ENCODE data around the gene LRRC2.

Gene LRRC2, protein sequence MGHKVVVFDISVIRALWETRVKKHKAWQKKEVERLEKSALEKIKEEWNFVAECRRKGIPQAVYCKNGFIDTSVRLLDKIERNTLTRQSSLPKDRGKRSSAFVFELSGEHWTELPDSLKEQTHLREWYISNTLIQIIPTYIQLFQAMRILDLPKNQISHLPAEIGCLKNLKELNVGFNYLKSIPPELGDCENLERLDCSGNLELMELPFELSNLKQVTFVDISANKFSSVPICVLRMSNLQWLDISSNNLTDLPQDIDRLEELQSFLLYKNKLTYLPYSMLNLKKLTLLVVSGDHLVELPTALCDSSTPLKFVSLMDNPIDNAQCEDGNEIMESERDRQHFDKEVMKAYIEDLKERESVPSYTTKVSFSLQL

DNA sequence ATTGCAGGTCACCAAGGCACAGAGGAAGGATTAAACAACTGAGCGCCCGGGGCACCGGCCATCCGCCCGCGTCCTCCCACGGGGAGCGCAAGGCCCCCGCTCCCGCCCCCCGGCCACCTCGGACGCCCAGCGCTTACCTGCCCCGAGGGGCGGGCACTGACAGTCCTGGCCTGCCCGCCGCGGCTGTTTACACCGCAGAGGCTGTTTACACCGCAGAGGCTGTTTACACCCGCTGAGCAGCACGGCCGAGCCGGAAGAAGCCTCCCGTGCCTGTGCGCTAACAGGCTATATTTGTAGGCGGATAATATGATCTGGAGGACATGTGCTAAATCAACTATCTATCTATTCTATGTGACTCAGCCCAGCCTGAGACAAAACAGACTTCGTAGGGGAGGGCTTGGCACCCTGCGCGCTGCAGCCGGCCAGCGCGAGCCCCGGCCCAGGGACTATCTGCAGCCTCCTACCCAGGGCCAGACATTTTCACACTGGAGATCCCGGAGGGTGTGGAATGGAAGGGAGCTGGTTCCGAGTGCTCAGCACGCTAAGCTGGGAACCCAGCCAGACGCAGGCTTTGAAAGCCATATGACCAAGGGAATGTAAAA is at the start of gene LRRC2:
Gene LRRC2, minus strand, starts transcription at position 263 of the 602 bp plus-strand sequence. CDS start 14,711 bp downstream, outside the sequence.
- TF ChIP-seq, protein P1, sequence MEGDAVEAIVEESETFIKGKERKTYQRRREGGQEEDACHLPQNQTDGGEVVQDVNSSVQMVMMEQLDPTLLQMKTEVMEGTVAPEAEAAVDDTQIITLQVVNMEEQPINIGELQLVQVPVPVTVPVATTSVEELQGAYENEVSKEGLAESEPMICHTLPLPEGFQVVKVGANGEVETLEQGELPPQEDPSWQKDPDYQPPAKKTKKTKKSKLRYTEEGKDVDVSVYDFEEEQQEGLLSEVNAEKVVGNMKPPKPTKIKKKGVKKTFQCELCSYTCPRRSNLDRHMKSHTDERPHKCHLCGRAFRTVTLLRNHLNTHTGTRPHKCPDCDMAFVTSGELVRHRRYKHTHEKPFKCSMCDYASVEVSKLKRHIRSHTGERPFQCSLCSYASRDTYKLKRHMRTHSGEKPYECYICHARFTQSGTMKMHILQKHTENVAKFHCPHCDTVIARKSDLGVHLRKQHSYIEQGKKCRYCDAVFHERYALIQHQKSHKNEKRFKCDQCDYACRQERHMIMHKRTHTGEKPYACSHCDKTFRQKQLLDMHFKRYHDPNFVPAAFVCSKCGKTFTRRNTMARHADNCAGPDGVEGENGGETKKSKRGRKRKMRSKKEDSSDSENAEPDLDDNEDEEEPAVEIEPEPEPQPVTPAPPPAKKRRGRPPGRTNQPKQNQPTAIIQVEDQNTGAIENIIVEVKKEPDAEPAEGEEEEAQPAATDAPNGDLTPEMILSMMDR (IDR thresholded peaks at IDR 0.05; ENCODE audit: low read depth, low read length): no peak
- peak within 1 kb of the TSS; percentile 64 for H3K4me3 ChIP-seq (ENCODE audit: low read depth, low read length)

DNA sequence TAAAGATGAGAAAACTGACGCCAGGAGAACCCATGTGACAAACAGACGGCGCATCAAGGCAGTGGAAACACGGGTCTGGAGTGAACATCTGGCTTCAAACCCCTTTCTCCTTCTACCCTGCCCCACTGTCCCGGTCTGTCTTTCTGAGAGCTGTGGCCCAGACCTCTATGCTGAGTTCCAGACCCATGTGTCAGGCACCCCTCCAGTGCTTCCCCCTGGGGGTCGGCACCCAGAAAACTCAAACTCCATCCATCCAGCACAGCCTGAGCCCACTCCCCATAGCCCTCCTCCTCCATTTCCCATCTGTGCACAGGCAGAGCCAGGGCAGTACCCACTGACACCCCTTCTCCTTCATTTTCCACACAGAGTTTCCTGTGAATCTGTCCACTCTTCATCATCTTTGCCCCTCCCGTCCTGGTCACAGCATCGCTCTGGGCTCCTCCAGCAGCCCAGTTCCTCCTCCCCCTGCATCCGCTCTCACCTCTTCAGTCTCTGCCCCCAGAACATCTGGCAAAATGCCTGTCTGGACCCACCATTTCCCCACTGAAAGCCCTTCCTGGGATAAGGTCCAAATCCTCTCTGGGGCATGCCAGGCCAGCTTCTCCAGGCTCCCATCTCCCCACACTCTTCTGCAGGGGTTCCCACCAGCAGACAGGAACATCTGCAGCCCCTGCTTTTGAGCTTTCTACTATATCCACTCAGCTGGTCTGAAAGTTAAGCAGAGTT is 49.1 kb upstream of the LRRC2 start:
- TF ChIP-seq, protein P1 (IDR thresholded peaks at IDR 0.05; ENCODE audit: low read depth, low read length): no peak

DNA sequence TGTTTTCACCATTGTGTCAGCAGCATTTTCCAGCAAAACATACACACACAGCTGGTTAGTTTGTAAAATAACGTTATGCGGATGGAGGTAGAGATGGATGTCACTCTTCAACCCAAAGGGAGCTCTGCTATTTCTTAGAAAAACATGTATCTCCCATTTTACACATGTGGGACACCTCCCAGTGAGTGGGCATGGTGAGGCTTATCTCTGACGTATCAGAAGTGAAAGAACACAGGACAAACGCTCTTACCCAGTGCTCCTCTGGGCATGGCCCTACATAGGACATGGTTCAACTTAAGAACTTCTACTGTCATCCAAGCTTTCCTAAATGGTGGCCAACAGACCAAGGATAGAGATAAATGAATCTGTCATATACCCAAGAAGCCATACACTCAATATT is 48.3 kb upstream of the LRRC2 start:
- no peak overlapping the region for H3K4me3 ChIP-seq (ENCODE audit: low read depth, low read length)
- TF ChIP-seq, protein P1 (IDR thresholded peaks at IDR 0.05; ENCODE audit: low read depth, low read length): no peak

More for the DNA sequence above, 49.1 kb upstream of the LRRC2 start:
- no peak overlapping the region for H3K4me3 ChIP-seq (ENCODE audit: low read depth, low read length)

DNA sequence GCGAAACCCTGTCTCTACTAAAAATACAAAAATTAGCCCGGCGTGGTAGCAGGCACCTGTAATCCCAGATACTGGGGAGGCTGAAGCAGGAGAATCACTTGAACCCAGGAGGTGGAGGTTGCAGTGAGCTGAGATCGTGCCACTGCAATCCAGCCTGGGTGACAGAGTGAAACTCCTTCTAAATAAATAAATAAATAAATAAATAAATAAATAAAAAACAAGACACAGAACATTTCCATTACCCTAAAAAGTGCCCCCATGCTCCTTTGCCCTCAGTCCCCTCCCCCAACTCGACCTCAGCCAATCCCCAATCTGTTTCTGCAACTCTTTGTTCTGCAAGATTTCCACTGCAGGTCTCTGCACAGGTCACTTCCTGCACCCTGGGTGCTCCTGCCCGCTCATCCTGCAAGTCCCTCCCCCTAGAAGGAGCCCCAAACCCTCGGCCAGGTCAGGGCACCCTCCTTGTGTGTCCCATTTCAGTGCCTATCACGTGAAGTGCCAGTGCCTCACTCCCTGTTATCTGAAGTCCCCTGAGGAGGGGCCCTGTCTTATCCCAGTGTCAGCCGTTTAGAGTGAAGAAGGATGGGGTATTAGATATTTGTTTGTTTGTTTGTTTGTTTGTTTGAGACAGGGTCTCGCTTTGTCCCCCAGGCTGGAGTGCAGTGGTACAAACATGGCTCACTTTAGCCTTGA is 47.4 kb upstream of the LRRC2 start:
- TF ChIP-seq, protein P1 (IDR thresholded peaks at IDR 0.05; ENCODE audit: low read depth, low read length): no peak
- H3K4me3 ChIP-seq (ENCODE audit: low read depth, low read length): no peak overlapping the region

DNA sequence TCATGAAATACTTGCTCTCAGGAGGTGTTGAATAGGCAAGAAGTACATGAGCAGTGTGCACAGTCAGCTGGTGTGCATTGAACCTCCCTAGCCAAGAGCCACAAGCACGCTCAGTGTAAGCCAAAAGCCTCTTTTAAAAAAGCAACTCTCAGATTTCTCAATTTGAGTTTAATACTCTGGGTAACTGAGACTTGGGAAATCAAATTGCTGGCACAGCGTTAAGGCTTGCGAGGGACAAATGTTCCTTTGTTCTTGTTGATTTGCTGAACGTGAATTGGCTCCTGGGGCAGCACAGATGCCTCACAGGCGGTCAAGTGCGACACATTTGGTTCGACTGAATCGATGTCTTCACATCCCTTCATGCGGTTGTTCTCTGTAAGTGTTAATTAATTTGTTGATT is 46.2 kb upstream of the LRRC2 start, which contains the start of gene FAM240A:
Gene FAM240A, plus strand, starts transcription at position 202 of the 400 bp plus-strand sequence. Its CDS starts 159 bp downstream, at position 361.
- H3K4me3 ChIP-seq (ENCODE audit: low read depth, low read length): no peak within 1 kb of the TSS
- TF ChIP-seq, protein P1 (IDR thresholded peaks at IDR 0.05; ENCODE audit: low read depth, low read length): no peak

DNA sequence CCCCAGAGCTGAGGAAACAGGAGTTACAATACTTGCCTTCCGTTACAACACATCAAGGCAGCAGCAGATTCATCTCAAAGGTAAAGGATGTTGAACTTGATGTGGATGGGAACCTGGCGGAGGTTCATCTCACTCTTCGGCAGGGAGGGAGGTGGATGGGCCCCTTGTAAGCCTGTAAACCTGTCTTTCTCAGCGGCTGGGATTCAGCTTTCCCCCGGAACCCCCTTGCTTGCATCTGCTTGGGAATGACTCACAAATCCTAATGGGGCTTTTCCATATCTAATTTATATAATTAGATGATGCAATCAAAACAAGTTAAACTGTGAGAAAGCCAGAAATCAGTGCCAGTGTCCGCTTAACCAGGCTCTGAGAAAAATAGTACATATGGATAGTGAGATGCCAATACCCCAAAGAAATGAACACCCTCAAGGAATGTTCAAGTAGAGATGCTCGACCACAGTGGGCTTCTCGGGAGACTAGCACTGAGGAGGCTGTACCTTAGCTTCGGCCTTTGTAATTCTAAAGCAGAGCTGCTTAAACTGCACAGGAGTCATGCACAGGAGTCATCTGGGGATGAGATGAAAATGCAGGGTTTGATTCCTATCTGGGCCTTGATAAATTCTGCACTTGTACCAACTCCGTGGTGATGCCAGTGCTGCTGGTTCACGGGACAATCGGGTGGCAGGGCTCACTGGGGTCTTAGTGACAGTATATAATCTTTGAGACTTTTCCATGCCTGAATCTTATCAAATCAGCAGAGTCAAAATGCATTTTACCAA is 44.0 kb upstream of the LRRC2 start:
- H3K4me3 ChIP-seq (ENCODE audit: low read depth, low read length): no peak overlapping the region
- TF ChIP-seq, protein P1 (IDR thresholded peaks at IDR 0.05; ENCODE audit: low read depth, low read length): no peak
